ENCODE results near the gene TRIO.

TRIO gene

GRCh38 chr5:14444161-14444560 is 301.0 kb downstream of the TRIO start:
- no peak for TF ChIP-seq JUND (IDR thresholded peaks at IDR 0.05; ENCODE audit: low read depth)
- no peak for DNase-seq (ENCODE audit: low read depth in 1 of 2, low spot score in 1 of 2)
- in situ Hi-C loops (cut with HindIII; ENCODE audit: low pct_unique_long_range_greater_than_20kb, low sequenced_read_pairs): no loop called here

GRCh38 chr5:14445013-14445412 is 301.9 kb downstream of the TRIO start:
- DNase-seq (ENCODE audit: low read depth in 1 of 2, low spot score in 1 of 2): no peak
- in situ Hi-C loops (cut with HindIII; ENCODE audit: low pct_unique_long_range_greater_than_20kb, low sequenced_read_pairs): no loop called here
- no peak for TF ChIP-seq JUND (IDR thresholded peaks at IDR 0.05; ENCODE audit: low read depth)

- DNase-seq (ENCODE audit: low read depth in 1 of 2, low spot score in 1 of 2): no peak
- no peak for TF ChIP-seq JUND (IDR thresholded peaks at IDR 0.05; ENCODE audit: low read depth)
- in situ Hi-C loops (cut with HindIII; ENCODE audit: low pct_unique_long_range_greater_than_20kb, low sequenced_read_pairs): no loop called here
Measured at GRCh38 chr5:14445576-14446290, 302.6 kb downstream of the TRIO start.

GRCh38 chr5:14447958-14448911 is 305.1 kb downstream of the TRIO start:
- TF ChIP-seq JUND (IDR thresholded peaks at IDR 0.05; ENCODE audit: low read depth): no peak
- no peak for DNase-seq (ENCODE audit: low read depth in 1 of 2, low spot score in 1 of 2)
- in situ Hi-C loops (cut with HindIII; ENCODE audit: low pct_unique_long_range_greater_than_20kb, low sequenced_read_pairs): no loop called here

- no peak for DNase-seq (ENCODE audit: low read depth in 1 of 2, low spot score in 1 of 2)
- in situ Hi-C loops (cut with HindIII; ENCODE audit: low pct_unique_long_range_greater_than_20kb, low sequenced_read_pairs): no loop called here
- no peak for TF ChIP-seq JUND (IDR thresholded peaks at IDR 0.05; ENCODE audit: low read depth)
Measured at GRCh38 chr5:14449052-14449661, 306.0 kb downstream of the TRIO start.

- DNase-seq (ENCODE audit: low read depth in 1 of 2, low spot score in 1 of 2): no peak
- in situ Hi-C loops (cut with HindIII; ENCODE audit: low pct_unique_long_range_greater_than_20kb, low sequenced_read_pairs): no loop called here
- TF ChIP-seq JUND (IDR thresholded peaks at IDR 0.05; ENCODE audit: low read depth): no peak
Measured at GRCh38 chr5:14450018-14450524, 306.9 kb downstream of the TRIO start.

GRCh38 chr5:14450742-14451141 is 307.6 kb downstream of the TRIO start:
- DNase-seq (ENCODE audit: low read depth in 1 of 2, low spot score in 1 of 2): no peak
- no peak for TF ChIP-seq JUND (IDR thresholded peaks at IDR 0.05; ENCODE audit: low read depth)
- in situ Hi-C loops (cut with HindIII; ENCODE audit: low pct_unique_long_range_greater_than_20kb, low sequenced_read_pairs): no loop called here

- in situ Hi-C loops (cut with HindIII; ENCODE audit: low pct_unique_long_range_greater_than_20kb, low sequenced_read_pairs): no loop called here
- no peak for DNase-seq (ENCODE audit: low read depth in 1 of 2, low spot score in 1 of 2)
- no peak for TF ChIP-seq JUND (IDR thresholded peaks at IDR 0.05; ENCODE audit: low read depth)
Measured at GRCh38 chr5:14451871-14452270, 308.7 kb downstream of the TRIO start.

GRCh38 chr5:14452685-14453454 is 309.7 kb downstream of the TRIO start:
- in situ Hi-C loops (cut with HindIII; ENCODE audit: low pct_unique_long_range_greater_than_20kb, low sequenced_read_pairs): no loop called here

GRCh38 chr5:14453481-14453880 is 310.3 kb downstream of the TRIO start:
- in situ Hi-C loops (cut with HindIII; ENCODE audit: low pct_unique_long_range_greater_than_20kb, low sequenced_read_pairs): no loop called here
- no peak for TF ChIP-seq JUND (IDR thresholded peaks at IDR 0.05; ENCODE audit: low read depth)
- no peak for DNase-seq (ENCODE audit: low read depth in 1 of 2, low spot score in 1 of 2)

More at GRCh38 chr5:14452685-14453454, 309.7 kb downstream of the TRIO start:
- no peak for DNase-seq (ENCODE audit: low read depth in 1 of 2, low spot score in 1 of 2)
- no peak for TF ChIP-seq JUND (IDR thresholded peaks at IDR 0.05; ENCODE audit: low read depth)

GRCh38 chr5:14455814-14456321 is 312.7 kb downstream of the TRIO start:
- no peak for TF ChIP-seq JUND (IDR thresholded peaks at IDR 0.05; ENCODE audit: low read depth)
- in situ Hi-C loops (cut with HindIII; ENCODE audit: low pct_unique_long_range_greater_than_20kb, low sequenced_read_pairs): no loop called here
- DNase-seq (ENCODE audit: low read depth in 1 of 2, low spot score in 1 of 2): no peak

GRCh38 chr5:14457476-14457875 is 314.3 kb downstream of the TRIO start:
- no peak for DNase-seq (ENCODE audit: low read depth in 1 of 2, low spot score in 1 of 2)
- no peak for TF ChIP-seq JUND (IDR thresholded peaks at IDR 0.05; ENCODE audit: low read depth)
- in situ Hi-C loops (cut with HindIII; ENCODE audit: low pct_unique_long_range_greater_than_20kb, low sequenced_read_pairs): no loop called here

All from T47D (cell line).